Suprapubic skin (tissue), 3 donors: ENCODE data around the gene YIPF2.

Experiments
- POLR2A ChIP-seq, 2 donors: fragments of 450-650 bp; IDR thresholded peaks; one replicate each; pipeline ENCODE4 v1.6.1; 2017; ENCODE audit warnings: antibody characterized with exemption in 2 of 2, mild to moderate bottlenecking in 2 of 2, moderate library complexity in 2 of 2
- TF ChIP-seq, protein P1 (sequence below), 2 donors: fragments of 200-600 bp in 1 of 2; fragments of 450-650 bp in 1 of 2; sonication (generic) in 1 of 2; IDR thresholded peaks; one replicate each; pipeline ENCODE4 v1.5.1; 2016 to 2019; ENCODE audit warnings: antibody characterized with exemption in 2 of 2, mild to moderate bottlenecking in 1 of 2, moderate library complexity in 1 of 2

DNA sequence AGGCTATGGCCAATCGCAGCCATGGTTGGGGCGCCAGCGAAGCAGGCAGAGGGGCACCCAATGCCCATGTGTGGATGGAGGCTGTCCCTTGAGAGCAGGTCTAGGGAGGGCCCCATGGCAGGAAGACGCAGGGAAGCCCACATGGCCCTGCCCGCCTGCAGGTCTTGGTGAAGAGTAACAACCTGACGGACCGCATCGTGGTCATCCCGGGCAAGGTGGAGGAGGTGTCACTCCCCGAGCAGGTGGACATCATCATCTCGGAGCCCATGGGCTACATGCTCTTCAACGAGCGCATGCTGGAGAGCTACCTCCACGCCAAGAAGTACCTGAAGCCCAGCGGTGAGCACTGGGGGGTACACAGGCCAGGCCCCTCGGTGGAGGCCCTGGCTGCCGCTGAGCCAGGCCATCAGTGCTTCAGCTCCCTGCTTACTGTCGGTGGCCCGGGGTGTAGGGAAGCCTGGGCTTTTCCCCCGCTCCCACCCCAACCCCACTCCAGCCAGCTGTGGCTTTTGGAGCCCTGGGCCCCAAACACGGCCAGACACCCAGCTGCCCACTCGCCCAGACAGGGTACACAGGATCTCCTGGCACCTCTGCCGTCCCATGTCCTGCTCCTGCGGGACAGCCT lies 14.6 kb downstream of the YIPF2 start:
- no peak for TF ChIP-seq POLR2A (IDR thresholded peaks at IDR 0.05)
- TF ChIP-seq, protein P1, sequence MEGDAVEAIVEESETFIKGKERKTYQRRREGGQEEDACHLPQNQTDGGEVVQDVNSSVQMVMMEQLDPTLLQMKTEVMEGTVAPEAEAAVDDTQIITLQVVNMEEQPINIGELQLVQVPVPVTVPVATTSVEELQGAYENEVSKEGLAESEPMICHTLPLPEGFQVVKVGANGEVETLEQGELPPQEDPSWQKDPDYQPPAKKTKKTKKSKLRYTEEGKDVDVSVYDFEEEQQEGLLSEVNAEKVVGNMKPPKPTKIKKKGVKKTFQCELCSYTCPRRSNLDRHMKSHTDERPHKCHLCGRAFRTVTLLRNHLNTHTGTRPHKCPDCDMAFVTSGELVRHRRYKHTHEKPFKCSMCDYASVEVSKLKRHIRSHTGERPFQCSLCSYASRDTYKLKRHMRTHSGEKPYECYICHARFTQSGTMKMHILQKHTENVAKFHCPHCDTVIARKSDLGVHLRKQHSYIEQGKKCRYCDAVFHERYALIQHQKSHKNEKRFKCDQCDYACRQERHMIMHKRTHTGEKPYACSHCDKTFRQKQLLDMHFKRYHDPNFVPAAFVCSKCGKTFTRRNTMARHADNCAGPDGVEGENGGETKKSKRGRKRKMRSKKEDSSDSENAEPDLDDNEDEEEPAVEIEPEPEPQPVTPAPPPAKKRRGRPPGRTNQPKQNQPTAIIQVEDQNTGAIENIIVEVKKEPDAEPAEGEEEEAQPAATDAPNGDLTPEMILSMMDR (IDR thresholded peaks at IDR 0.05) = no peak
